PC-3 (cell line): Measurements from ENCODE around the gene PADI2.

Experiments
- CTCF ChIP-seq: fragments of 300-600 bp; sonication (generic); conservative IDR thresholded peaks from 2 replicates; pipeline ENCODE4 v1.5.1; 2017; ENCODE audit warnings: antibody characterized with exemption, low read depth, mild to moderate bottlenecking, low read length
- EZH2 ChIP-seq: fragments of 300-600 bp; sonication (generic); IDR thresholded peaks from one replicate; pipeline ENCODE4 v1.6.1; 2017; ENCODE audit warnings: antibody characterized with exemption, mild to moderate bottlenecking, low read length; ENCODE audit not compliant: unreplicated experiment
- EZH2phosphoT487 ChIP-seq: fragments of 300-600 bp; sonication (generic); IDR thresholded peaks from 2 replicates; pipeline ENCODE4 v1.6.1; 2018; ENCODE audit warnings: mild to moderate bottlenecking, antibody characterized with exemption, low read length, borderline replicate concordance

- TF ChIP-seq CTCF = no peak
- TF ChIP-seq EZH2 = no peak
- TF ChIP-seq EZH2phosphoT487 = no peak
These were observed 560 bp downstream of the PADI2 start for GRCh38 chr1:17118706-17119075.
